ENCODE measurements around the gene TTC39A.

Gene TTC39A

GRCh38 chr1:51320967-51321923 is 9.1 kb downstream of the TTC39A start:
- DNase-seq (ENCODE audit: extremely low spot score) = no peak
- ChIA-PET POLR2A (no interaction called here), CTCF (interaction anchor here (0.6 to 1.1 kb wide), 3 partner anchors 9 to 56 kb away, joined by 3 read pairs; no protein-coding TSS in a partner anchor)
- TF ChIP-seq CTCF (IDR thresholded peaks at IDR 0.05; ENCODE audit: control extremely low read depth, extremely low read depth, low read depth, missing control alignments) = no peak

GRCh38 chr1:51317798-51318197 is 12.6 kb downstream of the TTC39A start:
- TF ChIP-seq CTCF (IDR thresholded peaks at IDR 0.05; ENCODE audit: control extremely low read depth, extremely low read depth, low read depth, missing control alignments) = no peak
- CTCF ChIA-PET = interaction anchor here (2.2 kb wide), 1 partner anchor 12 kb away, joined by 7 read pairs; no protein-coding TSS in a partner anchor
- POLR2A ChIA-PET = no interaction called here
- no peak for DNase-seq (ENCODE audit: extremely low spot score)

DNA sequence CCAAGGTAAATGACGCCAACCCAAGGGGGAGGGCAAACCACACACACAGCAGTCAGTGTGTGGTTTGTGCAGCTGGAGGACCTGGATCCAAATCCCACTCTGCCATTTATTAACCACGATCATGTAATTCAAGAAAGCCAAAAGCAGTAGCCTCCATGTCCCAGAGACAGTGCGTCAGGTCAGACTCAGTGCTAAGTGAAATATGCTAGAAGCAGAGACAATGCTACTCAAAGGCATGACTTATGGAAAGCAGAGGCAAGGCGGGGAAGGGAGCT is 13.6 kb downstream of the TTC39A start:
- ChIA-PET CTCF (interaction anchor here (0.7 to 2.2 kb wide), 2 partner anchors 11 to 13 kb away, joined by 3 to 7 read pairs; no protein-coding TSS in a partner anchor), POLR2A (no interaction called here)
- no peak for DNase-seq (ENCODE audit: extremely low spot score)
- TF ChIP-seq CTCF (IDR thresholded peaks at IDR 0.05; ENCODE audit: control extremely low read depth, extremely low read depth, low read depth, missing control alignments) = no peak

DNA sequence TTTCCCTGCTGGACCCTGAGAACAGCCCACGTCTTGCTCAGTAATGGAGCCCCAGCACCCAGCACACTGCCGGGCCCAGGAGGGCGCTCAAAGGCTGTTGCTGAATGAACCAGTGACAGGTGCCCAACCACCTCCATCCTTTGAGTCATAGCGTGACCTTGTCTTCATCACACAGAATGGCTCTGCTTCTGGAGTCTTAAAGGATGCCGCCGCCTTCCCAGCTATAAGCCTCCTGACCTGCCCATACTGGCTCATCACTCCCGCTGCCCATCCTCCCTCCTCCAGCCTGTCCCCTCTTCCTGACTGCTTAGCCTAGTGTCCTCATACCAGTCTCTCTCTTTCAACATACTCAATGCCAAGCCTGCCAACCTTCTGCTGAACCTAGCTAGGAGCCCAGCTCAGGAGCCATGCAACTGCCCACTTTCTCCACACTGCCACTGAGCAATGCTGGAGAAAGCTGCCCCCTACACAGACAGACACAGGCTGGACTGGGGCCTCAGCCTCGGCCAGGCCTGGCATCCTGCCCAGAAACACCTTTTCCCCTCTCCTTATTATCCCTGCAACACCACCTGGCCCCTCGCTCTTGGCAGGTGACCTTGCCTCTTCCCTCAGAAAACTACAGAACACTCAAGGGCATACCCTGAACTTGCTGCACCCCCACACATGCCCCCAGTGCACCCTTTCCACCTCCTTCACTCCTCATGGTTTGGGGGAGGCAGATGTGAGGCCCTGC is 14.1 kb downstream of the TTC39A start:
- no peak for DNase-seq (ENCODE audit: extremely low spot score)
- CTCF ChIA-PET = interaction anchor here (2.2 to 5.5 kb wide), 2 partner anchors 11 to 20 kb away, joined by 7 to 47 read pairs; no protein-coding TSS in a partner anchor
- TF ChIP-seq CTCF (IDR thresholded peaks at IDR 0.05; ENCODE audit: control extremely low read depth, extremely low read depth, low read depth, missing control alignments) = no peak
- POLR2A ChIA-PET = no interaction called here

- no peak for DNase-seq (ENCODE audit: extremely low spot score)
- TF ChIP-seq CTCF (IDR thresholded peaks at IDR 0.05; ENCODE audit: control extremely low read depth, extremely low read depth, low read depth, missing control alignments) = no peak
- POLR2A ChIA-PET = no interaction called here
- CTCF ChIA-PET = interaction anchor here (0.6 to 5.5 kb wide), 3 partner anchors 10 to 30 kb away, joined by 3 to 47 read pairs (median 3); no protein-coding TSS in a partner anchor
These were observed 15.4 kb downstream of the TTC39A start for GRCh38 chr1:51314974-51315373.

DNA sequence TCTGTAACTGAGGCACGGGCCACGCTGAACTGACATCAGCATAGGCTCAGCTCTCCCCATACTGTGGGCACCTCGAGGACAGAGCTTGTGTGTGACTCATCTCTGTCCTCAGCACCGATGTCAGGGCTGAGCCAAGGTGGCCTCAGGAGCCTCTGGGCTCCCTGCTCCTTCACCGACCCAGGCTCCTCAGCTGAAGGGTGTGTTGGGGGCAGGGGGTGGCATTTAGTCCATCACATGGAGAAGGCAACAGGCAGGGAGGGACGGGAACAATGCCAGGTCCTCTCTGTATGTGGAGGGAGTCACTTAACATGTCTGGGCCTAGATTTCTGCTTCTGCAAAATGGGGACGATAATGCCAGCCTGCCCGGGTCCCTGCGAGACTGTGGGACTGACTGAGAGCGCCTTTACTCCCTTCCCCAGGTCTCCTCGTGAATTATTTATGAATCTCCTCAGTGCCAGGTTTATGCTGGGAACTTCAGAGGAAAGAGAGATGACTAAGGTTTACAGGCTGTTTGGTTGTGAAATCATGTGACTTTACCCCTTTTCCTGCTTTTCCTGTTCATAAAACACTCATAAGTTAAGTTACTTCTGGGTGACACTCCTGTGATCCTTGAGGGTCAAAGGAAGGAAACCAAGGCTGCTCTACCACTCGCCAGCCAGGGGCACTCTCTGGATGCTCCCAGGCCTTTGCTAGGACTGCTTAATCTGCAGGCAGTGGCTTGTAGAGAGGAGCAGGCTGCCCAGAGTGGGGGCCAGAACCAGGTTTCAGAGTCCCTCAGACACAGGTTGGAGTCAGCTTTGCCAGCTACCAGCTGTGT is 16.2 kb downstream of the TTC39A start:
- ChIA-PET CTCF (interaction anchor here (2.2 to 5.5 kb wide), 2 partner anchors 17 to 18 kb away, joined by 6 to 47 read pairs; no protein-coding TSS in a partner anchor), POLR2A (no interaction called here)
- no peak for DNase-seq (ENCODE audit: extremely low spot score)
- TF ChIP-seq CTCF (IDR thresholded peaks at IDR 0.05; ENCODE audit: control extremely low read depth, extremely low read depth, low read depth, missing control alignments) = no peak

All from GM10248 (cell line).